ENCODE measurements around the gene MYOG. TPM values are rescaled to one million over a fixed set of nuclear protein-coding genes. Genes with fewer than 3 reads are reported as not detected.

The MYOG gene
- total and polyA plus RNA-seq, 7 experiments from 2014 or later: not detected

GRCh38 chr1:203084588-203085527 lies 954 bp downstream of the MYOG start:
- POLR2A ChIA-PET: no interaction called here
- Histone ChIP-seq H3K36me3 (ENCODE audit: control insufficient read depth in 2 of 3, insufficient read depth in 3 of 3, low read length in 3 of 3) (no peaks in the 10 kb centered on the region), H3K4me1 (ENCODE audit: control insufficient read depth in 2 of 2, insufficient read depth in 2 of 2, low read length in 2 of 2) (no peaks in the 10 kb centered on the region), H3K27ac (ENCODE audit: low read depth, low read length) (no peak overlapping the region), H3K27me3 (ENCODE audit: control insufficient read depth in 2 of 2, insufficient read depth in 2 of 2, low read length in 2 of 2) (no peaks in the 10 kb centered on the region), H3K4me3 (ENCODE audit: low read length) (no peak overlapping the region), H3K9me3 (ENCODE audit: control insufficient read depth in 2 of 3, low read length in 3 of 3) (no peaks in the 10 kb centered on the region)
- H3K4me1 Mint-ChIP-seq: no peaks in the 10 kb centered on the region
- H3K27me3 Mint-ChIP-seq: peaks cover 5 to 23% (median 10%) of the 10 kb centered on the region in 5 donors
- peak in 1 of 9 donors; percentile 38 for DNase-seq
- H3K4me3 Mint-ChIP-seq: no peak overlapping the region
- H3K27ac Mint-ChIP-seq: peak overlapping the region in 1 of 9 donors; percentile 70
- no peaks in the 10 kb centered on the region for H3K9me3 Mint-ChIP-seq
- CTCF ChIA-PET: no interaction called here
- peak; percentile 40 for ATAC-seq
- intact Hi-C loops (cut with micrococcal nuclease): no loop called here
- no peaks in the 10 kb centered on the region for H3K36me3 Mint-ChIP-seq

GRCh38 chr1:203083463-203083921 lies 2.3 kb downstream of the MYOG start:
- POLR2A ChIA-PET: no interaction called here
- H3K27ac Mint-ChIP-seq: no peak overlapping the region
- no peak overlapping the region for H3K4me3 Mint-ChIP-seq
- DNase-seq (no peak), ATAC-seq (no peak)
- no peaks in the 10 kb centered on the region for H3K9me3 Mint-ChIP-seq
- no peaks in the 10 kb centered on the region for H3K4me1 Mint-ChIP-seq
- intact Hi-C loops (cut with micrococcal nuclease): no loop called here
- Histone ChIP-seq H3K4me1 (ENCODE audit: control insufficient read depth in 2 of 2, insufficient read depth in 2 of 2, low read length in 2 of 2) (no peaks in the 10 kb centered on the region), H3K36me3 (ENCODE audit: control insufficient read depth in 2 of 3, insufficient read depth in 3 of 3, low read length in 3 of 3) (no peaks in the 10 kb centered on the region), H3K27ac (ENCODE audit: low read depth, low read length) (no peak overlapping the region), H3K27me3 (ENCODE audit: control insufficient read depth in 2 of 2, insufficient read depth in 2 of 2, low read length in 2 of 2) (no peaks in the 10 kb centered on the region), H3K9me3 (ENCODE audit: control insufficient read depth in 2 of 3, low read length in 3 of 3) (no peaks in the 10 kb centered on the region), H3K4me3 (ENCODE audit: low read length) (no peak overlapping the region)
- no peaks in the 10 kb centered on the region for H3K36me3 Mint-ChIP-seq
- CTCF ChIA-PET: no interaction called here
- H3K27me3 Mint-ChIP-seq: peaks cover 10 to 33% (median 13%) of the 10 kb centered on the region in 5 donors

- Histone ChIP-seq H3K27ac (ENCODE audit: low read depth, low read length) (no peak overlapping the region), H3K27me3 (ENCODE audit: control insufficient read depth in 2 of 2, insufficient read depth in 2 of 2, low read length in 2 of 2) (no peaks in the 10 kb centered on the region), H3K36me3 (ENCODE audit: control insufficient read depth in 2 of 3, insufficient read depth in 3 of 3, low read length in 3 of 3) (no peaks in the 10 kb centered on the region), H3K9me3 (ENCODE audit: control insufficient read depth in 2 of 3, low read length in 3 of 3) (no peaks in the 10 kb centered on the region), H3K4me1 (ENCODE audit: control insufficient read depth in 2 of 2, insufficient read depth in 2 of 2, low read length in 2 of 2) (no peaks in the 10 kb centered on the region), H3K4me3 (ENCODE audit: low read length) (no peak overlapping the region)
- no peaks in the 10 kb centered on the region for H3K36me3 Mint-ChIP-seq
- no peak for ATAC-seq
- intact Hi-C loops (cut with micrococcal nuclease): no loop called here
- no peak overlapping the region for H3K27ac Mint-ChIP-seq
- DNase-seq: peak in 1 of 9 donors; percentile 17
- no peaks in the 10 kb centered on the region for H3K9me3 Mint-ChIP-seq
- H3K4me3 Mint-ChIP-seq: no peak overlapping the region
- no peaks in the 10 kb centered on the region for H3K4me1 Mint-ChIP-seq
- H3K27me3 Mint-ChIP-seq: peaks cover 6 to 34% (median 19%) of the 10 kb centered on the region in 5 donors
- ChIA-PET POLR2A (no interaction called here), CTCF (no interaction called here)
Measured at GRCh38 chr1:203082571-203083462, 3.0 kb downstream of the MYOG start.

- intact Hi-C loops (cut with micrococcal nuclease): no loop called here
- Histone ChIP-seq H3K27ac (ENCODE audit: low read depth, low read length) (no peak overlapping the region), H3K27me3 (ENCODE audit: control insufficient read depth in 2 of 2, insufficient read depth in 2 of 2, low read length in 2 of 2) (no peaks in the 10 kb centered on the region), H3K4me1 (ENCODE audit: control insufficient read depth in 2 of 2, insufficient read depth in 2 of 2, low read length in 2 of 2) (no peaks in the 10 kb centered on the region), H3K36me3 (ENCODE audit: control insufficient read depth in 2 of 3, insufficient read depth in 3 of 3, low read length in 3 of 3) (no peaks in the 10 kb centered on the region), H3K4me3 (ENCODE audit: low read length) (no peak overlapping the region), H3K9me3 (ENCODE audit: control insufficient read depth in 2 of 3, low read length in 3 of 3) (no peaks in the 10 kb centered on the region)
- POLR2A ChIA-PET: no interaction called here
- CTCF ChIA-PET: no interaction called here
- Mint-ChIP-seq H3K27me3 (peaks cover 5 to 39% (median 25%) of the 10 kb centered on the region in 5 donors), H3K9me3 (no peaks in the 10 kb centered on the region), H3K4me1 (no peaks in the 10 kb centered on the region), H3K27ac (no peak overlapping the region), H3K36me3 (no peaks in the 10 kb centered on the region), H3K4me3 (no peak overlapping the region)
- ATAC-seq: no peak
- no peak for DNase-seq
Measured at GRCh38 chr1:203082231-203082505, 3.6 kb downstream of the MYOG start.

GRCh38 chr1:203081465-203082230 lies 4.2 kb downstream of the MYOG start:
- Mint-ChIP-seq H3K4me1 (no peaks in the 10 kb centered on the region), H3K4me3 (no peak overlapping the region), H3K9me3 (no peaks in the 10 kb centered on the region), H3K36me3 (no peaks in the 10 kb centered on the region), H3K27ac (no peak overlapping the region), H3K27me3 (peaks cover 6 to 40% (median 29%) of the 10 kb centered on the region in 5 donors)
- ChIA-PET CTCF (no interaction called here), POLR2A (no interaction called here)
- Histone ChIP-seq H3K27ac (ENCODE audit: low read depth, low read length) (no peak overlapping the region), H3K4me3 (ENCODE audit: low read length) (no peak overlapping the region), H3K27me3 (ENCODE audit: control insufficient read depth in 2 of 2, insufficient read depth in 2 of 2, low read length in 2 of 2) (no peaks in the 10 kb centered on the region), H3K9me3 (ENCODE audit: control insufficient read depth in 2 of 3, low read length in 3 of 3) (no peaks in the 10 kb centered on the region), H3K36me3 (ENCODE audit: control insufficient read depth in 2 of 3, insufficient read depth in 3 of 3, low read length in 3 of 3) (no peaks in the 10 kb centered on the region), H3K4me1 (ENCODE audit: control insufficient read depth in 2 of 2, insufficient read depth in 2 of 2, low read length in 2 of 2) (no peaks in the 10 kb centered on the region)
- intact Hi-C loops (cut with micrococcal nuclease): no loop called here
- DNase-seq (peak in 1 of 9 donors; percentile 16), ATAC-seq (no peak)

GRCh38 chr1:203080456-203080855 lies 5.4 kb downstream of the MYOG start:
- H3K36me3 ChIP-seq (ENCODE audit: control insufficient read depth in 2 of 3, insufficient read depth in 3 of 3, low read length in 3 of 3): no peaks in the 10 kb centered on the region
- no peaks in the 10 kb centered on the region for H3K27me3 ChIP-seq (ENCODE audit: control insufficient read depth in 2 of 2, insufficient read depth in 2 of 2, low read length in 2 of 2)
- no peaks in the 10 kb centered on the region for H3K9me3 ChIP-seq (ENCODE audit: control insufficient read depth in 2 of 3, low read length in 3 of 3)
- no peak overlapping the region for H3K27ac Mint-ChIP-seq
- H3K36me3 Mint-ChIP-seq: peaks cover 0 to 5% (median 0%) of the 10 kb centered on the region in 5 donors
- peaks cover 10 to 46% (median 35%) of the 10 kb centered on the region in 5 donors for H3K27me3 Mint-ChIP-seq
- no peak overlapping the region for H3K4me3 ChIP-seq (ENCODE audit: low read length)
- ATAC-seq (no peak), DNase-seq (no peak)
- intact Hi-C loops (cut with micrococcal nuclease): no loop called here
- peaks cover 4 to 7% (median 5%) of the 10 kb centered on the region in 7 donors for H3K4me1 Mint-ChIP-seq
- no peak overlapping the region for H3K27ac ChIP-seq (ENCODE audit: low read depth, low read length)
- CTCF ChIA-PET: no interaction called here
- no peaks in the 10 kb centered on the region for H3K4me1 ChIP-seq (ENCODE audit: control insufficient read depth in 2 of 2, insufficient read depth in 2 of 2, low read length in 2 of 2)
- POLR2A ChIA-PET: no interaction called here
- H3K4me3 Mint-ChIP-seq: no peak overlapping the region
- H3K9me3 Mint-ChIP-seq: no peaks in the 10 kb centered on the region

Data from naive thymus-derived CD4-positive, alpha-beta T cell (primary cell).